Glutamatergic neuron (in vitro differentiated cells): ENCODE measurements around the gene ZFYVE28. TPM values are rescaled to one million over a fixed set of nuclear protein-coding genes. Genes with fewer than 3 reads are reported as not detected.
A peak's percentile ranks its signal among the peaks of the same experiment; 100 is the strongest.

Experiments used
- DNase-seq: peaks from one replicate; pipeline ENCODE4 v3.0.0; 2022
- H3K27ac Mint-ChIP-seq: one replicate; pipeline ENCODE4 v1.8.0; 2020; ENCODE audit warnings: mild to moderate bottlenecking, mixed read lengths, inconsistent platforms; ENCODE audit not compliant: unreplicated experiment
- H3K27me3 Mint-ChIP-seq: one replicate; pipeline ENCODE4 v1.8.0; 2020; ENCODE audit warnings: mild to moderate bottlenecking, moderate library complexity, mixed read lengths, inconsistent platforms; ENCODE audit not compliant: unreplicated experiment
- H3K36me3 Mint-ChIP-seq: one replicate; pipeline ENCODE4 v1.8.0; 2020; ENCODE audit warnings: mild to moderate bottlenecking, mixed read lengths, inconsistent platforms; ENCODE audit not compliant: unreplicated experiment
- H3K4me1 Mint-ChIP-seq: one replicate; pipeline ENCODE4 v1.8.0; 2020; ENCODE audit warnings: mild to moderate bottlenecking, low read depth, mixed read lengths, inconsistent platforms; ENCODE audit not compliant: unreplicated experiment
- H3K4me3 Mint-ChIP-seq: one replicate; pipeline ENCODE4 v1.8.0; 2020; ENCODE audit warnings: mild to moderate bottlenecking, mixed read lengths, inconsistent platforms; ENCODE audit not compliant: unreplicated experiment
- H3K9me3 Mint-ChIP-seq: one replicate; pipeline ENCODE4 v1.8.0; 2020; ENCODE audit warnings: mild to moderate bottlenecking, moderate library complexity, mixed read lengths, inconsistent platforms; ENCODE audit not compliant: unreplicated experiment
- CTCF ChIP-seq: fragments of 200-600 bp; sonication (generic); IDR thresholded peaks from one replicate; pipeline ENCODE4 v1.5.0; 2021; ENCODE audit not compliant: partially characterized antibody, unreplicated experiment
- total RNA-seq: library from RNA; stranded (reverse); fragmentation: NEBNext Ultra II Directional; extraction: Animal tissue kit (Norgen Biotek cat#: 25700); gene quantifications from one replicate; pipeline ENCODE4 v1.2.1, GENCODE V29; 2021; ENCODE audit not compliant: unreplicated experiment

ZFYVE28 gene
- total RNA-seq, 1 donor from 2014 or later, result 4.8 TPM

GRCh38 chr4:2302387-2303119, 115.9 kb downstream of the ZFYVE28 start:
- H3K36me3 Mint-ChIP-seq, result peaks cover 14% of the 10 kb centered on the region
- peaks cover 10% of the 10 kb centered on the region for H3K27me3 Mint-ChIP-seq
- no peak for DNase-seq
- H3K4me1 Mint-ChIP-seq, result peaks cover 2% of the 10 kb centered on the region
- no peak for TF ChIP-seq CTCF
- no peak overlapping the region for H3K4me3 Mint-ChIP-seq
- H3K27ac Mint-ChIP-seq, result peak overlapping the region; percentile 66
- H3K9me3 Mint-ChIP-seq, result peaks cover 13% of the 10 kb centered on the region

GRCh38 chr4:2301806-2302205, 116.6 kb downstream of the ZFYVE28 start:
- Mint-ChIP-seq H3K4me1 (peaks cover 2% of the 10 kb centered on the region), H3K27ac (no peak overlapping the region), H3K36me3 (peaks cover 14% of the 10 kb centered on the region), H3K4me3 (no peak overlapping the region), H3K27me3 (peaks cover 10% of the 10 kb centered on the region), H3K9me3 (peaks cover 14% of the 10 kb centered on the region)
- no peak for DNase-seq
- TF ChIP-seq CTCF, result no peak

- H3K27ac Mint-ChIP-seq, result no peak overlapping the region
- H3K36me3 Mint-ChIP-seq, result peaks cover 14% of the 10 kb centered on the region
- TF ChIP-seq CTCF, result no peak
- H3K4me1 Mint-ChIP-seq, result peaks cover 2% of the 10 kb centered on the region
- DNase-seq, result no peak
- H3K27me3 Mint-ChIP-seq, result peaks cover 10% of the 10 kb centered on the region
- H3K4me3 Mint-ChIP-seq, result no peak overlapping the region
- H3K9me3 Mint-ChIP-seq, result peaks cover 14% of the 10 kb centered on the region
Measured at GRCh38 chr4:2301225-2301642, 117.2 kb downstream of the ZFYVE28 start.

GRCh38 chr4:2300431-2301224, 117.8 kb downstream of the ZFYVE28 start:
- no peak for TF ChIP-seq CTCF
- Mint-ChIP-seq H3K4me3 (no peak overlapping the region), H3K36me3 (peaks cover 14% of the 10 kb centered on the region), H3K27me3 (peaks cover 10% of the 10 kb centered on the region), H3K27ac (no peak overlapping the region), H3K9me3 (peaks cover 14% of the 10 kb centered on the region), H3K4me1 (peaks cover 2% of the 10 kb centered on the region)
- peak; percentile 51 for DNase-seq

- peaks cover 14% of the 10 kb centered on the region for H3K9me3 Mint-ChIP-seq
- no peak overlapping the region for H3K27ac Mint-ChIP-seq
- TF ChIP-seq CTCF, result no peak
- peaks cover 10% of the 10 kb centered on the region for H3K27me3 Mint-ChIP-seq
- no peak for DNase-seq
- H3K4me1 Mint-ChIP-seq, result peaks cover 2% of the 10 kb centered on the region
- H3K4me3 Mint-ChIP-seq, result no peak overlapping the region
- H3K36me3 Mint-ChIP-seq, result peaks cover 14% of the 10 kb centered on the region
Measured at GRCh38 chr4:2299794-2300193, 118.7 kb downstream of the ZFYVE28 start.
